HG02943 (cell line): Measurements from ENCODE around the gene TSC22D2.
"Not testable (repeated sequence)": the region's sequence is repeated elsewhere in the genome, so short reads cannot be mapped to it uniquely, and the experiment has no call there.

Source experiments
- ATAC-seq: cut with Tn5 transposase; IDR thresholded peaks from one replicate; pipeline ENCODE4 v1.9.1; 2021; ENCODE audit warnings: mild to moderate bottlenecking, low read depth, moderate library complexity; ENCODE audit not compliant: unreplicated experiment

TSC22D2 gene

DNA sequence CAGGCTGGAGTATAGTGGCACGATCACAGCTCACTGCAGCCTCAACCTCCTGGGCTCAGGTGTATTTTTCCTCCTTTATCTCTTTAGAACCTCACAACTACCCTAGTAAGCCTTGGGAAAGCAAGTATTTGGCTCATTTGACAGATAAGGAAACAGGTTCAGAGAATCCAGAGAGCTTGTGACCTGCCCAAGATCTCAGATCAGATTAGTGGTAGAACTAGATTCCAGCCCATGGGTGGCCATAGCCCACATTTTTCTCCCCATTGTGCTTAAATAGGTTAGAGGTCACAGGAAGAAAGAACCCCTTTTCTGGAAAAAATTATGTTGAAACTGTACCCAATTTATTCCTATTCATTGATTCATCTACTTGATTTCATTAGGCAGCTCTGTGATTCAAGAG lies 64.3 kb downstream of the TSC22D2 start:
- ATAC-seq = no peak

DNA sequence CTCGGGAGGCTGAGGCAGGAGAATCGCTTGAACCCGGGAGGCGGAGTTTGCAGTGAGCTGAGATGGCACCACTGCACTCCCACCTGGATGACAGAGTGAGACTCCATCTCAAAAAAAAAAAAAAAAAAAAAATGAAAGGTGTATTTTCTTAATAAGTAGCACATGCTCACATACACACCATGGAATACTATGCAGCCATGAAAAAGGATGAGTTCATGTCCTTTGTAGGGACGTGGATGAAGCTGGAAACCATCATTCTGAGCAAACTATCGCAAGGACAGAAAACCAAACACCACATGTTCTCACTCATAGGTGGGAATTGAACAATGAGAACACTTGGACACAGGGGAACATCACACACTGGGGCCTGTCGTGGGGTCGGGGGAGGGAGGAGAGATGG lies 65.1 kb downstream of the TSC22D2 start:
- not testable (repeated sequence) for ATAC-seq

GRCh38 chr3:150479370-150479769 lies 71.3 kb downstream of the TSC22D2 start:
- ATAC-seq = no peak

DNA sequence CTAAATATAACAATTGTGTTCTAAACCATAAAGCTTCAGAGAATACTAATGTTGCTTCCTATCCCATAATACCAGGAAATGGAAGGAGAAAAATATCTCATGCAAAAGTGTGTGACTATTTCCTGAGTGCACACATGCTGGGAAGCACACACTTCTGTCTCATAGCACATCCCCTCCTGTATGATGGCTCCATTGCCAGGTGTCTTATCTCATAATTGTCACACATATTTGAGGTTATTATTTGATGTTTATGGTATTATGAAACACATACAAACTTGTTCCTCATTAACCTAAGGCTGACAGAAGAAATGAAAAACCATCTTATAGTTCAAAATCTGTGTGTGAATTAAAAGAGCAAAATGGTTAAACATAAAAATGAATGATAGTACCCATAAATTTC lies 72.8 kb downstream of the TSC22D2 start:
- ATAC-seq = no peak

- no peak for ATAC-seq
Measured at GRCh38 chr3:150483226-150483625, 75.1 kb downstream of the TSC22D2 start.

GRCh38 chr3:150484410-150484809 lies 76.3 kb downstream of the TSC22D2 start:
- no peak for ATAC-seq

DNA sequence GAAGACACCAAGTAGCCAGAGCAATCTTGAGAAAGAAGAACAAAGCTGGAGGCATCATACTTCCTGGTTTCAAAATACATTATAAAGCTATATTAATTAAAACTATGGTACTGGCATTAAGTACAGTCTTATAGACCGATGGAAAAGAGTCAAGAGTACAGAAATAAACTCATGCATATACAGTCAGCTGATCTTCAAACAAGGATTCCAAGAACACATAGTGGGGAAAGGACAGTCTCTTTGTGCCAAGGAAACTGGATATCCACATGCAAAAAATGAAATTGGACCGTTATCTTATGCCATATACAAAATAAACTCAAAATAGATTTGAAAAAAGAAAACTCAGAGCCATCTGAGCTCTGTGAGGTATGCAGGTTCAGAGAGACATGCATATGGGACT lies 80.8 kb downstream of the TSC22D2 start:
- ATAC-seq = no peak

DNA sequence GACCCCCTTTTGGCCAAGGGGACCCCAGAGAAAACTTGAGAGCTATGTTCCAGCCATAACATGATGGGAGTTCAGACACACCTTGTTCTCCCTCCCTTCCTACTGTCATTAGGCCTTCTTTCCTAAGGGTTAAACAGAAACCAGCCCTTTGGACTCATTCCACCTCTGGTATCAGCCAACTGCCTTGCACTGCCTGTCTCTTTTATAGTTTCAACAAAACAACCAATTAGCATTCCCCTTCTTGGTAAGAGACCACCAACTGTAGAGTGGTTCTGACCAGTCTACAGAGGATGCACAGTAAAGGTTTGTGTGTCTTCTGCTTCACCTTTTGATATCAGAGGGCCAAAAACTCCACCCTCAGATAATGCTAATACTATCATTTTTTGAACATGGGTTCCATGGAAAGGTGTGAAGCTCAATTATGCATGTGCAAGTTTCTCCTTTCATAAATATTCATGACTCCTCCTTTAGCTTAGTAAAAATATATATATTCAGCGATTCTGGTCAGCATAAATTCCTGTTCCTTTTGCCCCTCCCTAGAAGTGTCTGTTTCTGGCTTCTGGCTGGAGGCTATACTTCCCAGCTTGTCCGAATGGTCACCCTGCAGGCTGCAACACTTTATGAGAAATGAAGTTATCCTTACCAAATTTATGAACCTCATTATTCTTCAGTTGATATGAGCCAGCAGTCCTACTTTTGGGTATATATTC lies 82.3 kb downstream of the TSC22D2 start:
- ATAC-seq = no peak

- ATAC-seq = no peak
Measured at GRCh38 chr3:150494411-150494977, 86.4 kb downstream of the TSC22D2 start.

GRCh38 chr3:150495149-150495548 lies 87.1 kb downstream of the TSC22D2 start:
- no peak for ATAC-seq

DNA sequence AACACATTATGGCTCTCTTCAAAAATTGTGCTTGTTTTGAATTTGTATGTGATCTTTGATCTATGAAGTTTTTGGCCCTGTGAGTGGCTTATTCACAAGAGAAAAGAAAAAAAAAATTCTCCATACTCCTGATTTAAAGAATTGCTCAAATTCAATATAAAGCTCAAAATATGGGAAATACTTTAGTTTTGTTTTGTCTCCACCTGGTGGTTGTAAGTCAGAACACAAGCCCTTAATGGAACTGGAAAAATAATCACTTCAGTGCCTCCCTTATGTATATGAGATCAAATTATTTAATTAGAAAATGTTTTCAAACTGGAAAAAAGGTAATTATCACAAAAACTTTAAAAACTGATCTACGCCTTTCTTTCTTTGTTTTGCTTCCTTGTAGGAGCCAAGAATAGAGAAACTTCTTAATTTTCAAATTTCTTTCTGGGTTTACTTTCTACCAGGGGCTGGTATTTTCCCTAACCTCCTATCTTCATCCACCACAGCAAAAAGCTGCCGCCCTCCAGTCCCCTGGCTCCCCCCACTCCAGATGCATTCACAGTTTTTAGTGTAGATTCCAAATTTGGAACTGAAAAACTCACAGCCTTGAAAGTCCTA lies 87.6 kb downstream of the TSC22D2 start:
- ATAC-seq = no peak

DNA sequence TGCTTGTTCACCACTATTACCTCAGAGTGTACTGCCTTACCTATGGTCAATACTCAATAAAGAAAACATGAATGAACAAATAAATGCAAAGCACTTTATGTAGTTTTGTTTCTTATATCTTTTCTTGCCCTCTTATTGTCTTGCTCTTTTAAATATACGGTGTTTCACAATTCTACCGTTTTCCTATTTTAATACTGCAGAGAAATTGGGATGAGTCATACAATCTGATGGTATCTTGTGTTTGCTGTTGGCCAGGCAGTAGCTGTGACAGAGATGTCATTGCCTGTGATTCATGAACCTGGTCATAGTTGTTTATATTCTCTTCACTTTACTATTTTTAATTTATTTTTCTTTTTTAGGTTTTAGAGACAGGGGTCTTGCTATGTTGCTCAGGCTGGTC lies 89.9 kb downstream of the TSC22D2 start:
- no peak for ATAC-seq

DNA sequence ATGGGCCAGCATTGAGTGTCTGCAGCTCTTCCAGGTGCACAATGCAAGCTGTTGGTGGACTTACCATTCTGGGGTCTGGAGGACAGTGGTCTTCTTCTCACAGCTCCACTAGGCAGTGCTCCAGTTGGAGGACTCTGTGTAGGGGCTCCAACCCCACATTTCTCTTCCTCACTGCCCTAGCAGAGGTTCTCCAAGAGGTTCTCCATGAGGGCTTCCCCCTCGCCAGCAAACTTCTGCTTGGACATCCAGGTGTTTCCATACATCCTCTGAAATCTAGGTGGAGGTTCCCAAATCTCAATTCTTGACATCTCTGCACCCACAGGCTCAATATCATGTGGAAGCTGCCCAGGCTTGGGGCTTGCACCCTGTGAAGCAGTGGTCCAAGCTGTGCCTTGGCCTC lies 92.9 kb downstream of the TSC22D2 start:
- ATAC-seq = not testable (repeated sequence)

- ATAC-seq = no peak
Measured at GRCh38 chr3:150503402-150504099, 95.5 kb downstream of the TSC22D2 start.

DNA sequence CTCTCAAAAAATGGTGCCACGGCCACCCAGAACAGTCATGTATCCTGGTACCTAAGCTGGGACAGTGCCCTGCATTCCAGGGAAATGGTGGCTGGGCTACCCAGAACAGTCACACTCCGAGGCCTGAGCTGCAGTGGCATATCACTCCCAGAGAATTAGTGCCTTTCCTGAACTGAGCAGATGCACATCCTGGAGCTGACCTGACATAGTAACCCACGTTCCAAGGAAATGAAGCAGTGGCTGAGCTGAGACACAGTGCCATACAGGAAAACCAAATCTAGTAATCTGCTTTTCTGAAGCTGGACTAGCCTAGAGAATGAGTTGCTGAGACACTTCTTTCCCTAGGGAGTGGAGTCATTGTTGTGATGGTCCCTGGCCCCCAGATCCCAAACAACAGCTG lies 96.4 kb downstream of the TSC22D2 start:
- ATAC-seq = no peak

- no peak for ATAC-seq
Measured at GRCh38 chr3:150508401-150508800, 100.3 kb downstream of the TSC22D2 start.

GRCh38 chr3:150509780-150510179 lies 101.7 kb downstream of the TSC22D2 start:
- no peak for ATAC-seq

DNA sequence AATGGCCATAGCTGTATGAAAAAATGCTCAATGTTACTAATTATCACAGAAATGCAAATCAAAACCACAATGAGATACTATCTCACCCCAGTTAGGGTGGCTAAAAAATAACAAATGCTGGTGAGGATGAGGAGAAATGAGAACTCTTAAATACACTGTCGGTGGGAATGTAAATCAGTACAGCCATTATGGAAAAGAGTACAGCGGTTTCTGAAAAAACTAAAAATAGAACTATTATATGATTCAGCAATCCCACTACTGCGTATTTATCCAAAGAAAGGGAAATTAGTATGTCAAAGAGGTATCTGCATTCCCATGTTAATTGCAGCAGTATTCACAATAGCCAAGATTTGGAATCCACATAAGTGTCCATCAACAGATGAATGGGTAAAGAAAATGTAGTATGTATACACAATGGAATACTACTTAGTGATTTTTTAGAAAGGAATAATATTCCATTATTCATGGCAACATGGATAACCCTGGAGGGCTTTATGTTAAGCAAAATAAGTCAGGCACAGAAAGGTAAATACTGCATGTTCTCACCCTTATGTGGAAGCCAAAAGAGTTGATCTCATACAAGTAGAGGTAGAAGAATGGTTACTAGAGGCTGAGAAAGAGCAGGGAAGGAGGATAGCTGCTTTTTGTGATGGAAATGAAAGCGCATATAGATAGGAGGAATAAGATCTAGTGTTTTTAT lies 103.2 kb downstream of the TSC22D2 start:
- ATAC-seq = no peak

DNA sequence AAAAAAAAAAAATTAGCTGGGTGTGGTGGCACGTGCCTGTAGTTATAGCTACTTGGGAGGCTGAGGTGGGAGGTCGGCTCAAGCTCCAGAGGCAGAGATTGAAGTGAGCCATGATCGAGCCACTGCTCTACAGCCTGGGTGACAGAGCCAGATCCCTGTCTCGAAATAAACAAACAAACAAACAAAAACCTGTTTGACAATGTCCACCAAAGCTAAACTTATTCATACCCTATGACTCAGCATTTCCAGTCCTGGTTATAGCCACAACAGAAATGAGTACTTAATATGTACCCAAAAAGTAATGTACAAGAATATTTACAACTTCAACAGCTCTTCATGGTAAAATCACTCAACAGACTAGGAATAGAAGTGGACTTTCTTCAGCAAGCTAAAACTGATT lies 107.1 kb downstream of the TSC22D2 start:
- ATAC-seq = no peak
